ENCODE results near the gene RAB13. TPM values are rescaled to one million over a fixed set of nuclear protein-coding genes. Genes with fewer than 3 reads are reported as not detected.

The RAB13 gene
- total and polyA plus RNA-seq, 2 experiments from 2014 or later = 25.9 to 98.7 TPM

DNA sequence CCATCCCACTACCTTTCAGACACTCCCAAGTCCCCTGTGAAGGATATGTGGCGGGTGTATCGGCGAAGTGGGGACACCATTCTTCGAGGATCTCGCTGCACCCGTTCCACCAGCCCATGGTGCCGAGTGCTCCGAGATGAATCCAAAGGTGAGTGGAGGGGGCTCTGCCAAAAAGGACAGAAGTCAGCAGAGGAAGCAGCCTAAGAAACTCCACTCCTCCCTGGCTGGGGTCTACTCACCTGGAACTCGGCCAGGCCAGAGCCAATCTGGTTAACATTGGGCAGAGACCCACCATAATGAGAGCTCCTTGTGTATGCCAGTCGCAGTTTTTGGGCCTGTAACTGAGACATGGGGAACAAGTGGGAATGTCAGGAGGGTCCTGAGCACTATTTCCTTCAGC, 31.3 kb downstream of the RAB13 start:
- H3K9me3 ChIP-seq (ENCODE audit: low read depth) = no peaks in the 10 kb centered on the region
- peak overlapping the region; percentile 33 for H3K27ac ChIP-seq
- 97% methylated on average over 10 of the region's 10 CpGs for WGBS (ENCODE audit: low lambda C conversion rate, missing lambda C conversion rate)
- no peaks in the 10 kb centered on the region for H3K36me3 ChIP-seq (replicated peaks; ENCODE audit: insufficient read depth, low read depth)
- DNase-seq (ENCODE audit: low spot score) = no peak
- H3K4me1 ChIP-seq (ENCODE audit: insufficient read depth) = peaks cover 19% of the 10 kb centered on the region
- peaks cover 40% of the 10 kb centered on the region for H4K20me1 ChIP-seq (ENCODE audit: insufficient read depth, poor library complexity, severe bottlenecking)
- no peaks in the 10 kb centered on the region for H3K9me2 ChIP-seq (replicated peaks; ENCODE audit: insufficient read depth)
- no peaks in the 10 kb centered on the region for H3K27me3 ChIP-seq
- H3K4me2 ChIP-seq = peak overlapping the region; percentile 12
- H2AFZ ChIP-seq = no peak overlapping the region
- H3K79me2 ChIP-seq = peaks cover 55% of the 10 kb centered on the region
- TF ChIP-seq, protein P1, sequence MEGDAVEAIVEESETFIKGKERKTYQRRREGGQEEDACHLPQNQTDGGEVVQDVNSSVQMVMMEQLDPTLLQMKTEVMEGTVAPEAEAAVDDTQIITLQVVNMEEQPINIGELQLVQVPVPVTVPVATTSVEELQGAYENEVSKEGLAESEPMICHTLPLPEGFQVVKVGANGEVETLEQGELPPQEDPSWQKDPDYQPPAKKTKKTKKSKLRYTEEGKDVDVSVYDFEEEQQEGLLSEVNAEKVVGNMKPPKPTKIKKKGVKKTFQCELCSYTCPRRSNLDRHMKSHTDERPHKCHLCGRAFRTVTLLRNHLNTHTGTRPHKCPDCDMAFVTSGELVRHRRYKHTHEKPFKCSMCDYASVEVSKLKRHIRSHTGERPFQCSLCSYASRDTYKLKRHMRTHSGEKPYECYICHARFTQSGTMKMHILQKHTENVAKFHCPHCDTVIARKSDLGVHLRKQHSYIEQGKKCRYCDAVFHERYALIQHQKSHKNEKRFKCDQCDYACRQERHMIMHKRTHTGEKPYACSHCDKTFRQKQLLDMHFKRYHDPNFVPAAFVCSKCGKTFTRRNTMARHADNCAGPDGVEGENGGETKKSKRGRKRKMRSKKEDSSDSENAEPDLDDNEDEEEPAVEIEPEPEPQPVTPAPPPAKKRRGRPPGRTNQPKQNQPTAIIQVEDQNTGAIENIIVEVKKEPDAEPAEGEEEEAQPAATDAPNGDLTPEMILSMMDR (IDR thresholded peaks at IDR 0.05; ENCODE audit: poor library complexity) = no peak
- H3K4me3 ChIP-seq = no peak overlapping the region

GRCh38 chr1:153953859-153954365, 32.2 kb downstream of the RAB13 start:
- Histone ChIP-seq H2AFZ (no peak overlapping the region), H3K79me2 (peaks cover 55% of the 10 kb centered on the region), H3K4me2 (peak overlapping the region; percentile 12), H3K27me3 (no peaks in the 10 kb centered on the region), H3K9me3 (ENCODE audit: low read depth) (no peaks in the 10 kb centered on the region), H3K27ac (peak overlapping the region; percentile 33), H3K4me3 (no peak overlapping the region), H3K36me3 (replicated peaks; ENCODE audit: insufficient read depth, low read depth) (no peaks in the 10 kb centered on the region), H3K4me1 (ENCODE audit: insufficient read depth) (peaks cover 15% of the 10 kb centered on the region), H4K20me1 (ENCODE audit: insufficient read depth, poor library complexity, severe bottlenecking) (peaks cover 40% of the 10 kb centered on the region), H3K9me2 (replicated peaks; ENCODE audit: insufficient read depth) (no peaks in the 10 kb centered on the region)
- 66% methylated on average over 4 of the region's 4 CpGs for WGBS (ENCODE audit: low lambda C conversion rate, missing lambda C conversion rate)
- peak; percentile 62 for DNase-seq (ENCODE audit: low spot score)
- TF ChIP-seq, protein P1 (IDR thresholded peaks at IDR 0.05; ENCODE audit: poor library complexity) = no peak
- TF ChIP-seq EZH2 (IDR thresholded peaks at IDR 0.05; ENCODE audit: borderline replicate concordance) (no peak), EZH2phosphoT487 (IDR thresholded peaks at IDR 0.05; ENCODE audit: low read depth, severe bottlenecking, unreplicated experiment) (no peak)

- peaks cover 29% of the 10 kb centered on the region for H4K20me1 ChIP-seq (ENCODE audit: insufficient read depth, poor library complexity, severe bottlenecking)
- TF ChIP-seq, protein P1 (IDR thresholded peaks at IDR 0.05; ENCODE audit: poor library complexity) = no peak
- TF ChIP-seq EZH2 (IDR thresholded peaks at IDR 0.05; ENCODE audit: borderline replicate concordance) (no peak), EZH2phosphoT487 (IDR thresholded peaks at IDR 0.05; ENCODE audit: low read depth, severe bottlenecking, unreplicated experiment) (no peak)
These were observed 34.3 kb downstream of the RAB13 start for GRCh38 chr1:153951801-153952200.

GRCh38 chr1:153951183-153951582, 35.0 kb downstream of the RAB13 start:
- 98% methylated on average over 8 of the region's 11 CpGs for WGBS (ENCODE audit: low lambda C conversion rate, missing lambda C conversion rate)
- Histone ChIP-seq H2AFZ (no peak overlapping the region), H3K4me2 (no peak overlapping the region), H3K79me2 (peaks cover 37% of the 10 kb centered on the region), H4K20me1 (ENCODE audit: insufficient read depth, poor library complexity, severe bottlenecking) (peaks cover 23% of the 10 kb centered on the region), H3K9me2 (replicated peaks; ENCODE audit: insufficient read depth) (no peaks in the 10 kb centered on the region), H3K27me3 (no peaks in the 10 kb centered on the region), H3K4me3 (no peak overlapping the region), H3K36me3 (replicated peaks; ENCODE audit: insufficient read depth, low read depth) (no peaks in the 10 kb centered on the region), H3K9me3 (ENCODE audit: low read depth) (no peaks in the 10 kb centered on the region), H3K27ac (no peak overlapping the region), H3K4me1 (ENCODE audit: insufficient read depth) (peaks cover 10% of the 10 kb centered on the region)
- TF ChIP-seq, protein P1 (IDR thresholded peaks at IDR 0.05; ENCODE audit: poor library complexity) = no peak
- no peak for DNase-seq (ENCODE audit: low spot score)

More at GRCh38 chr1:153951801-153952200, 34.3 kb downstream of the RAB13 start:
- H2AFZ ChIP-seq = no peak overlapping the region
- 98% methylated on average over 2 of the region's 2 CpGs for WGBS (ENCODE audit: low lambda C conversion rate, missing lambda C conversion rate)
- peaks cover 43% of the 10 kb centered on the region for H3K79me2 ChIP-seq
- peaks cover 10% of the 10 kb centered on the region for H3K4me1 ChIP-seq (ENCODE audit: insufficient read depth)
- no peak for DNase-seq (ENCODE audit: low spot score)
- no peaks in the 10 kb centered on the region for H3K36me3 ChIP-seq (replicated peaks; ENCODE audit: insufficient read depth, low read depth)
- H3K9me3 ChIP-seq (ENCODE audit: low read depth) = no peaks in the 10 kb centered on the region
- H3K27me3 ChIP-seq = no peaks in the 10 kb centered on the region
- no peaks in the 10 kb centered on the region for H3K9me2 ChIP-seq (replicated peaks; ENCODE audit: insufficient read depth)
- H3K4me2 ChIP-seq = no peak overlapping the region
- no peak overlapping the region for H3K27ac ChIP-seq
- H3K4me3 ChIP-seq = no peak overlapping the region
